ENCODE measurements around the gene C11orf97. TPM values are rescaled to one million over a fixed set of nuclear protein-coding genes. Genes with fewer than 3 reads are reported as not detected.

Gene C11orf97
- total and polyA plus RNA-seq, 2 experiments from 2014 or later: 0.59 TPM; not detected in 1

GRCh38 chr11:94544646-94545263 lies 32.5 kb downstream of the C11orf97 start:
- peak; percentile 64 for DNase-seq (ENCODE audit: low spot score)
- WGBS (ENCODE audit: low lambda C conversion rate, missing lambda C conversion rate): 7% methylated on average over 42 of the region's 59 CpGs

GRCh38 chr11:94545264-94546161 lies 33.3 kb downstream of the C11orf97 start:
- H3K4me1 ChIP-seq (ENCODE audit: insufficient read depth): peaks cover 30% of the 10 kb centered on the region
- H3K9me3 ChIP-seq (ENCODE audit: low read depth): no peaks in the 10 kb centered on the region
- H4K20me1 ChIP-seq (ENCODE audit: insufficient read depth, poor library complexity, severe bottlenecking): no peaks in the 10 kb centered on the region
- peak overlapping the region; percentile 97 for H3K27ac ChIP-seq
- H3K4me3 ChIP-seq: peak overlapping the region; percentile 31
- 44% methylated on average over 53 of the region's 54 CpGs for WGBS (ENCODE audit: low lambda C conversion rate, missing lambda C conversion rate)
- DNase-seq (ENCODE audit: low spot score): peak; percentile 25
- H3K36me3 ChIP-seq (replicated peaks; ENCODE audit: insufficient read depth, low read depth): no peaks in the 10 kb centered on the region
- no peaks in the 10 kb centered on the region for H3K9me2 ChIP-seq (replicated peaks; ENCODE audit: insufficient read depth)
- H2AFZ ChIP-seq: peak overlapping the region; percentile 43
- H3K4me2 ChIP-seq: peak overlapping the region; percentile 74
- TF ChIP-seq CTCF (IDR thresholded peaks at IDR 0.05; ENCODE audit: poor library complexity): no peak
- TF ChIP-seq EZH2 (IDR thresholded peaks at IDR 0.05; ENCODE audit: borderline replicate concordance): no peak
- H3K27me3 ChIP-seq: no peaks in the 10 kb centered on the region
- peaks cover 56% of the 10 kb centered on the region for H3K79me2 ChIP-seq

More at GRCh38 chr11:94544646-94545263, 32.5 kb downstream of the C11orf97 start:
- Histone ChIP-seq H3K79me2 (peaks cover 49% of the 10 kb centered on the region), H3K4me1 (ENCODE audit: insufficient read depth) (peaks cover 23% of the 10 kb centered on the region), H3K36me3 (replicated peaks; ENCODE audit: insufficient read depth, low read depth) (no peaks in the 10 kb centered on the region), H3K9me3 (ENCODE audit: low read depth) (no peaks in the 10 kb centered on the region), H3K9me2 (replicated peaks; ENCODE audit: insufficient read depth) (no peaks in the 10 kb centered on the region), H2AFZ (peak overlapping the region; percentile 43), H3K4me3 (peak overlapping the region; percentile 31), H3K27ac (peak overlapping the region; percentile 97), H4K20me1 (ENCODE audit: insufficient read depth, poor library complexity, severe bottlenecking) (no peaks in the 10 kb centered on the region), H3K27me3 (no peaks in the 10 kb centered on the region), H3K4me2 (peak overlapping the region; percentile 74)
- TF ChIP-seq EZH2 (IDR thresholded peaks at IDR 0.05; ENCODE audit: borderline replicate concordance) (no peak), EZH2phosphoT487 (IDR thresholded peaks at IDR 0.05; ENCODE audit: low read depth, severe bottlenecking, unreplicated experiment) (no peak), CTCF (IDR thresholded peaks at IDR 0.05; ENCODE audit: poor library complexity) (peak; percentile 3)

GRCh38 chr11:94546162-94546470 lies 33.9 kb downstream of the C11orf97 start:
- Histone ChIP-seq H3K9me3 (ENCODE audit: low read depth) (no peaks in the 10 kb centered on the region), H3K4me3 (peak overlapping the region; percentile 31), H3K36me3 (replicated peaks; ENCODE audit: insufficient read depth, low read depth) (no peaks in the 10 kb centered on the region), H2AFZ (no peak overlapping the region), H3K79me2 (peaks cover 59% of the 10 kb centered on the region), H3K27me3 (no peaks in the 10 kb centered on the region), H3K4me2 (peak overlapping the region; percentile 74), H4K20me1 (ENCODE audit: insufficient read depth, poor library complexity, severe bottlenecking) (no peaks in the 10 kb centered on the region), H3K27ac (peak overlapping the region; percentile 97), H3K9me2 (replicated peaks; ENCODE audit: insufficient read depth) (no peaks in the 10 kb centered on the region), H3K4me1 (ENCODE audit: insufficient read depth) (peaks cover 30% of the 10 kb centered on the region)
- no peak for TF ChIP-seq EZH2phosphoT487 (IDR thresholded peaks at IDR 0.05; ENCODE audit: low read depth, severe bottlenecking, unreplicated experiment)
- TF ChIP-seq CTCF (IDR thresholded peaks at IDR 0.05; ENCODE audit: poor library complexity): no peak
- no peak for TF ChIP-seq EZH2 (IDR thresholded peaks at IDR 0.05; ENCODE audit: borderline replicate concordance)
- WGBS (ENCODE audit: low lambda C conversion rate, missing lambda C conversion rate): 78% methylated on average over 2 of the region's 2 CpGs
- DNase-seq (ENCODE audit: low spot score): peak; percentile 12
